DND-41 (cell line): ENCODE results near the gene MUC6.

Experiments used
- ATAC-seq: fragments of 200-7000 bp; cut with Tn5 transposase; 3 replicates; pipeline ENCODE4 v1.9.1; 2021; ENCODE audit warnings: low read depth; ENCODE audit not compliant: insufficient read depth
- DNase-seq: peaks from one replicate; pipeline ENCODE4 v3.0.0-alpha.2; 2020
- H2AFZ ChIP-seq: 2 replicates; pipeline ENCODE4 v1.6.0; 2012; ENCODE audit warnings: low read depth, low read length
- H3K27ac ChIP-seq: 2 replicates; pipeline ENCODE4 v1.5.1; 2012; ENCODE audit warnings: low read length, inconsistent platforms
- H3K27me3 ChIP-seq: fragments of 200-600 bp; sonication (generic); 2 replicates; pipeline ENCODE4 v1.6.0; 2012; ENCODE audit warnings: low read length, mild to moderate bottlenecking, inconsistent platforms; ENCODE audit not compliant: insufficient read depth, poor library complexity
- H3K36me3 ChIP-seq: 2 replicates; pipeline ENCODE4 v1.5.1; 2012; ENCODE audit warnings: low read length, inconsistent platforms; ENCODE audit not compliant: insufficient read depth
- H3K4me1 ChIP-seq: 2 replicates; pipeline ENCODE4 v1.5.1; 2012; ENCODE audit warnings: mild to moderate bottlenecking, low read length; ENCODE audit not compliant: insufficient read depth
- H3K4me2 ChIP-seq: 2 replicates; pipeline ENCODE4 v1.6.0; 2012; ENCODE audit warnings: mild to moderate bottlenecking, moderate library complexity, low read length, inconsistent platforms; ENCODE audit not compliant: insufficient read depth
- H3K4me3 ChIP-seq, 2 experiments: fragments of 200-600 bp in 1 of 2; shearing (Covaris generic) in 1 of 2; 2 replicates each; pipeline ENCODE4 v1.5.1; 2012 to 2016; ENCODE audit warnings: inconsistent platforms in 2 of 2, low read length in 2 of 2, mild to moderate bottlenecking in 2 of 2, low read depth in 1 of 2, moderate library complexity in 1 of 2
- H3K79me2 ChIP-seq: 2 replicates; pipeline ENCODE4 v1.6.0; 2012; ENCODE audit warnings: low read length, inconsistent platforms; ENCODE audit not compliant: insufficient read depth
- H3K9ac ChIP-seq: 2 replicates; pipeline ENCODE4 v1.6.0; 2012; ENCODE audit warnings: low read depth, mild to moderate bottlenecking, inconsistent platforms, low read length, moderate library complexity
- H3K9me3 ChIP-seq: 2 replicates; pipeline ENCODE4 v1.5.1; 2012; ENCODE audit warnings: low read length, moderate library complexity, mild to moderate bottlenecking, inconsistent platforms; ENCODE audit not compliant: insufficient read depth, severe bottlenecking
- H4K20me1 ChIP-seq: 2 replicates; pipeline ENCODE4 v1.6.0; 2012; ENCODE audit warnings: low read length; ENCODE audit not compliant: insufficient read depth
- CTCF ChIP-seq: IDR thresholded peaks from 2 replicates; pipeline ENCODE4 v1.5.1; 2012; ENCODE audit warnings: borderline replicate concordance, low read length, moderate library complexity, mild to moderate bottlenecking; ENCODE audit not compliant: poor library complexity, severe bottlenecking; ENCODE audit errors: extremely low read depth
- EZH2 ChIP-seq: IDR thresholded peaks from 3 replicates; pipeline ENCODE4 v1.6.1; 2012; ENCODE audit warnings: borderline replicate concordance, low read depth, mild to moderate bottlenecking, moderate library complexity, low read length, inconsistent platforms; ENCODE audit not compliant: severe bottlenecking

Gene MUC6

DNA sequence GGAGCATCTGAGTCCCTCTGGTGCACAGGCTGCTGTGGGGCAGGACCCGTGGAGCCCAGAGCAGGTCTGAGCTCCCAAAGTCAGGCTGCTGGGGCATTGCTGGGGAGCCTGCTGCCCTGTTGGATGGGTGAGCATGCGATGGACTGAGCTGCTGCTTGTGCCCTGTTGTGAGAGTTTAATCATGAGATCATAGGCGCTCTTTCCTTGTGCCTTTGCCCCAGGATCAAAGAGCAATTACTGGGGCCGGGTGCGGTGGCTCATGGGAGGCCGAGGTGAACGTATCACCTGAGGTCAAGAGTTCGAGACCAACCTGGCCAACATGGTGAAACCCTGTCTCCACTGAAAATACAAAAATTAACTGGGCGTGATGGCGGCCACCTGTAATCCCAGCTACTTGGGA is 37.5 kb downstream of the MUC6 start:
- no peak overlapping the region for H3K27ac ChIP-seq
- no peak overlapping the region for H3K9ac ChIP-seq
- no peak for ATAC-seq
- no peaks in the 10 kb centered on the region for H3K4me1 ChIP-seq
- H3K79me2 ChIP-seq, result no peaks in the 10 kb centered on the region
- no peak overlapping the region for H2AFZ ChIP-seq
- H3K27me3 ChIP-seq, result no peaks in the 10 kb centered on the region
- no peak overlapping the region for H3K4me3 ChIP-seq
- no peak overlapping the region for H3K4me2 ChIP-seq
- TF ChIP-seq CTCF (no peak), EZH2 (no peak)
- DNase-seq, result no peak
- H4K20me1 ChIP-seq, result peaks cover 20% of the 10 kb centered on the region
- no peaks in the 10 kb centered on the region for H3K9me3 ChIP-seq
- peaks cover 67% of the 10 kb centered on the region for H3K36me3 ChIP-seq

DNA sequence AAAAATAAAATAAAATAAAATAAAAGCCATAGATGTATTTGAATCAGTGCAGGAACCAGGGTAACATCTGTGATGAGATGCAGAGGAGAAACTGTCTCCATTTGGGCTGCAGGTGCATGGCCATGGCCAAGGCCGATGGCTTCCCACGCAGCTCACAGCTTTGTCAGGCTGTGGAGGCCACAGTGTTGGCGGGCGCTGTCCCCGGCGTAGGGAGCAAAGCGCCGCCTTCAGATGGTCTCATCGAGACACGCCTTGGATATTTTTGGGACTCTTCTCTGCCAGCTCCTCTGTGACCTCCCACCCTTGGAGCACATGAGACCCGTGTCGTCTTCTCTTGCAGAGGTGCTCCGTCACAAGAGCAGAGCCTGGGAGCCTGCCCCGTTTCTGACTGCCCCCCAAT is 38.6 kb downstream of the MUC6 start:
- Histone ChIP-seq H3K9me3 (no peaks in the 10 kb centered on the region), H3K79me2 (no peaks in the 10 kb centered on the region), H3K36me3 (peaks cover 69% of the 10 kb centered on the region), H3K27me3 (no peaks in the 10 kb centered on the region), H3K9ac (no peak overlapping the region), H4K20me1 (peaks cover 20% of the 10 kb centered on the region), H3K4me3 (no peak overlapping the region), H3K27ac (no peak overlapping the region), H2AFZ (no peak overlapping the region), H3K4me1 (no peaks in the 10 kb centered on the region), H3K4me2 (no peak overlapping the region)
- DNase-seq, result no peak
- TF ChIP-seq EZH2 (no peak), CTCF (no peak)
- ATAC-seq, result no peak

DNA sequence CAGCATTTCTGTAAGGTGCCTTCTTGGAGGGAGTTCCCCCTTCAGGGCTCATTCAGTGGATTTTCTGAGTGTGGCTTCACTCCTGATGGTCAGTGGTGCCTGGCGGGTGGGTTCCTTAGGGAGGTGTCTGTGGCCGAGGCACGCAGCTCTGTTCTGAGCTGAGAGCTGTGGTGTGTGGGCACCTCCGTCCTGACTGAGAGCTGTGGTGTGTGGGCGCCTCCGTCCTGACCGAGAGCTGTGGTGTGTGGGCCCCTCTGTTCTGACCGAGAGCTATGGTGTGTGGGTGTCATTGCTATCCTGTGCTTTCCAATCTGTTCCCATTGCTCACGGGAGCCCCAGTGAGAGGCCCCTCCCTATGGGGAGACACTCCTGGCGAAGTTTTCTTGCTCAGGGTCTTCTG is 39.8 kb downstream of the MUC6 start:
- no peaks in the 10 kb centered on the region for H3K4me1 ChIP-seq
- H2AFZ ChIP-seq, result no peak overlapping the region
- H3K36me3 ChIP-seq, result peaks cover 69% of the 10 kb centered on the region
- H3K27me3 ChIP-seq, result no peaks in the 10 kb centered on the region
- H3K4me3 ChIP-seq, result no peak overlapping the region
- H3K4me2 ChIP-seq, result no peak overlapping the region
- H4K20me1 ChIP-seq, result peaks cover 15% of the 10 kb centered on the region
- H3K9ac ChIP-seq, result no peak overlapping the region
- ATAC-seq (no peak), DNase-seq (no peak)
- TF ChIP-seq EZH2, result no peak
- H3K79me2 ChIP-seq, result no peaks in the 10 kb centered on the region
- no peaks in the 10 kb centered on the region for H3K9me3 ChIP-seq
- H3K27ac ChIP-seq, result no peak overlapping the region

DNA sequence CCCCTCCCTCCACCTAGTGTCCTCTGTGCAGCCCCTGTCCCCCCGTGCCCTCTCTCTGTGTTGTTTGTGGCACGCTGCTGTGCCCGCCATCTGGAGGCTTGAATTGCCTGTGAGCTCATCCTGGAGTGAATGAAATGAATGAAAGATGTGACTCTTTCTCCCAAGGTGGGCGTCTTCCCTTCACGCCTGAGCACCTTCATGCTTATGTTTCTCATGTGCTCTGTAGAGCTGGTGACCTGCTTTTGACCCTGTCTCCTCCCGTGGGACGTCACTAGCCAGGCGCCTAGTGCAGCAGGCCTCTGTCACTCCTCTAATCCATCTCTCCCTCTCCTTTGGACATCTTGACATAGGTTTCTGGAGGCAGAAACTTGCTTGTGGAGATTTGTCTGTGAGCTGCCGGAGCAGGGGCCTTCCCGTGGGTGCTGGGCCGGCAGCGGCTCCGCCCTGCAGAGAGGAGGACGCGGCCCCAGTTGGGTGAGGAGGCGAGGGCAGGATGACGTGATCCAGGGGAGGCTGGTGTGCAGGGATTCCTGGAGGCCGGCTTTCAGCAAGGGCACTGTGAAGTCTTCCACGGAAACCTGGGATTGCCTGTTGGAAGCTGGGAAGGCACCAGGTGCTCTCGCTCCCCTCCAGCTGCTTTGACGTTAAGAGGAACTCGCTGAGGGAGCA is 40.6 kb downstream of the MUC6 start:
- Histone ChIP-seq H3K4me3 (no peak overlapping the region), H3K27me3 (no peaks in the 10 kb centered on the region), H3K36me3 (peaks cover 68% of the 10 kb centered on the region), H2AFZ (no peak overlapping the region), H3K27ac (no peak overlapping the region), H3K9ac (no peak overlapping the region), H3K4me2 (no peak overlapping the region), H4K20me1 (peaks cover 20% of the 10 kb centered on the region), H3K9me3 (no peaks in the 10 kb centered on the region), H3K4me1 (no peaks in the 10 kb centered on the region), H3K79me2 (no peaks in the 10 kb centered on the region)
- TF ChIP-seq CTCF, result no peak
- TF ChIP-seq EZH2, result no peak
- no peak for DNase-seq
- peak; percentile 48; the same call in 1 of the 3 replicates for ATAC-seq
